Immature natural killer cell (primary cell): ENCODE measurements around the gene TMEM33. TPM values are rescaled to one million over a fixed set of nuclear protein-coding genes. Genes with fewer than 3 reads are reported as not detected.

ENCODE experiments used
- DNase-seq, 3 donors: peaks; one replicate each; pipeline ENCODE4 v3.0.0; 2022; ENCODE audit warnings: mixed read lengths in 1 of 3
- H3K27ac Mint-ChIP-seq, 6 donors: one replicate each; pipeline ENCODE4 v1.8.0; 2020; ENCODE audit warnings: mixed read lengths in 6 of 6, mild to moderate bottlenecking in 5 of 6, inconsistent platforms in 4 of 6, moderate library complexity in 3 of 6
- H3K27me3 Mint-ChIP-seq, 3 donors: one replicate each; pipeline ENCODE4 v1.8.0; 2020 to 2021; ENCODE audit warnings: low read depth in 3 of 3, mild to moderate bottlenecking in 3 of 3, mixed read lengths in 3 of 3, moderate library complexity in 3 of 3, inconsistent platforms in 1 of 3
- H3K36me3 Mint-ChIP-seq, 3 donors: one replicate each; pipeline ENCODE4 v1.8.0; 2020; ENCODE audit warnings: mixed read lengths in 3 of 3, inconsistent platforms in 2 of 3, mild to moderate bottlenecking in 2 of 3
- H3K4me1 Mint-ChIP-seq, 2 donors: one replicate each; pipeline ENCODE4 v1.8.0; 2020; ENCODE audit warnings: inconsistent platforms in 2 of 2, mild to moderate bottlenecking in 2 of 2, mixed read lengths in 2 of 2, moderate library complexity in 1 of 2
- H3K4me3 Mint-ChIP-seq, 5 donors: one replicate each; pipeline ENCODE4 v1.8.0; 2020; ENCODE audit warnings: mild to moderate bottlenecking in 5 of 5, mixed read lengths in 5 of 5, inconsistent platforms in 3 of 5, moderate library complexity in 3 of 5
- H3K9me3 Mint-ChIP-seq, 6 donors: one replicate each; pipeline ENCODE4 v1.8.0; 2020; ENCODE audit warnings: mild to moderate bottlenecking in 6 of 6, mixed read lengths in 6 of 6, inconsistent platforms in 4 of 6, moderate library complexity in 3 of 6
- polyA plus RNA-seq, 3 donors: library from polyadenylated mRNA; unstranded; fragments of 300-500 nt; fragmentation: Illumina TruSeq; gene quantifications; one replicate each; pipeline ENCODE4 v1.2.3, GENCODE V29; 2021

Gene TMEM33
- polyA plus RNA-seq, 3 donors from 2014 or later = 11.0 to 31.4 (median 14.1) TPM

- Mint-ChIP-seq H3K27ac (peak overlapping the region in 4 of 6 donors; percentile 12 to 98 (median 69)), H3K4me3 (peak overlapping the region in 3 of 5 donors; percentile 96 to 100 (median 98))
These were observed 56.9 kb downstream of the TMEM33 start for GRCh38 chr4:41991916-41992767.

GRCh38 chr4:41992967-41993857 lies 58.0 kb downstream of the TMEM33 start:
- DNase-seq = no peak
- no peak overlapping the region for H3K4me3 Mint-ChIP-seq
- H3K9me3 Mint-ChIP-seq = no peaks in the 10 kb centered on the region
- H3K4me1 Mint-ChIP-seq = peaks cover 36 to 58% of the 10 kb centered on the region in 2 donors
- H3K27ac Mint-ChIP-seq = peak overlapping the region in 1 of 6 donors; percentile 45
- peaks cover 3 to 18% (median 13%) of the 10 kb centered on the region in 3 donors for H3K27me3 Mint-ChIP-seq
- H3K36me3 Mint-ChIP-seq = peaks cover 0 to 4% (median 0%) of the 10 kb centered on the region in 3 donors

More at GRCh38 chr4:41991916-41992767, 56.9 kb downstream of the TMEM33 start:
- Mint-ChIP-seq H3K27me3 (peaks cover 4 to 18% (median 17%) of the 10 kb centered on the region in 3 donors), H3K4me1 (peaks cover 34 to 48% of the 10 kb centered on the region in 2 donors), H3K9me3 (no peaks in the 10 kb centered on the region), H3K36me3 (peaks cover 0 to 4% (median 0%) of the 10 kb centered on the region in 3 donors)
- no peak for DNase-seq

DNA sequence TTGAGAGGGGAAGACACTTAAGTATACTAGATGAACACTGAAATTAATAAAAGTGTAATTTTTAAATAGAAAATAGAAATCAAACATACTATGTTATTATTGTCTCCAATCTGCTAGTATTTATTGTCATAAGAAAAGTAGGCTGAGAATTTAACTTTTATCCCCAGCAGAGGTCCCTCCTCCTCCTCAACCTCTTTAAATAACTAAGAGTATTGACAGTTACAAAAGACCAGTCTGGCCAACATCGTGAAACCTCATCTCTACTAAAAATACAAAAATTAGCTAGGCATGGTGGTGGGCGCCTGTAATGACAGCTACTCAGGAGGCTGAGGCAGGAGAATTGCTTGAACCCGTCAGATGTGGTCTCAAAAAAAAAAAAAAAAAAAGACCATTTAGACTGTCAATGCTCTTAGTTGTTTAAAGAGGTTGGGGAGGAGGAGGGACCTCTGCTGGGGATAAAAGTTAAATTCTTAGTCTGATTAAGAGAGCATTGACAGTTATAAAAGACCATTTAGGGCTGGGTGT lies 59.3 kb downstream of the TMEM33 start:
- H3K27me3 Mint-ChIP-seq = peaks cover 3 to 14% (median 13%) of the 10 kb centered on the region in 3 donors
- no peaks in the 10 kb centered on the region for H3K9me3 Mint-ChIP-seq
- H3K36me3 Mint-ChIP-seq = peaks cover 0 to 1% (median 0%) of the 10 kb centered on the region in 3 donors
- no peak overlapping the region for H3K4me3 Mint-ChIP-seq
- H3K4me1 Mint-ChIP-seq = peaks cover 34 to 60% of the 10 kb centered on the region in 2 donors
- no peak for DNase-seq
- H3K27ac Mint-ChIP-seq = peak overlapping the region in 1 of 6 donors; percentile 50

DNA sequence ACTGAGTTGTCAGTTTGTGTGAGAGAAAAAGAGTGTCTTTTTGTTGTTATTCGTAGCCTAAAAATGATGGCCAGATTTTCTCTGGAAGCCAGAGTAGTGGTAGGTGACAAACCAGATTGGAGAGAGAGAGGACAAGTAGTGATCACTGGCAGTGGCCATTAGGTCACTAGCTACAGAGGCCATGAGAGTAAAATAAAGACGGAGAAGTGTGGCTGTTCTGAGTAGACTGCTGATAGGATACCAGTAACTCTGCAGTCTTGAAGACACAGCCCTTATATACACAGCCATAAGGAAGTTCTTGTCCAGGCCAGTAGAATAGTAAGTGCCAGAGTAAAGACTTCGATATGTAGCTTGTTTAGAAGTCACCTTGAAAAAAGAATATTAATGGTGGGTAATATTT lies 62.8 kb downstream of the TMEM33 start:
- DNase-seq = no peak
- Mint-ChIP-seq H3K4me3 (no peak overlapping the region), H3K27ac (no peak overlapping the region), H3K36me3 (peaks cover 0 to 8% (median 0%) of the 10 kb centered on the region in 3 donors), H3K27me3 (no peaks in the 10 kb centered on the region), H3K4me1 (peaks cover 10 to 46% of the 10 kb centered on the region in 2 donors), H3K9me3 (no peaks in the 10 kb centered on the region)

GRCh38 chr4:41999321-41999720 lies 64.1 kb downstream of the TMEM33 start:
- Mint-ChIP-seq H3K4me1 (peaks cover 15 to 57% of the 10 kb centered on the region in 2 donors), H3K9me3 (no peaks in the 10 kb centered on the region), H3K36me3 (peaks cover 7 to 21% (median 9%) of the 10 kb centered on the region in 3 donors), H3K27me3 (no peaks in the 10 kb centered on the region), H3K27ac (no peak overlapping the region), H3K4me3 (no peak overlapping the region)
- DNase-seq = no peak

GRCh38 chr4:42008011-42008786 lies 73.0 kb downstream of the TMEM33 start:
- peak overlapping the region in 1 of 6 donors; percentile 33 for H3K27ac Mint-ChIP-seq
- peaks cover 14 to 51% of the 10 kb centered on the region in 2 donors for H3K4me1 Mint-ChIP-seq
- peaks cover 16 to 29% (median 24%) of the 10 kb centered on the region in 3 donors for H3K36me3 Mint-ChIP-seq

More at GRCh38 chr4:42008011-42008786, 73.0 kb downstream of the TMEM33 start:
- H3K4me3 Mint-ChIP-seq = no peak overlapping the region
- no peaks in the 10 kb centered on the region for H3K9me3 Mint-ChIP-seq
- no peaks in the 10 kb centered on the region for H3K27me3 Mint-ChIP-seq
- DNase-seq = no peak

Other genes with a start within 250 kb of the TMEM33 start
- not detected for gene PHOX2B, start 186.7 kb upstream of the TMEM33 start, polyA plus RNA-seq
- gene DCAF4L1, start 46.3 kb downstream of the TMEM33 start, polyA plus RNA-seq = under 1 TPM in 1 of 3 donors, not detected in 2; 0.08 TPM
- gene SLC30A9, start 55.1 kb downstream of the TMEM33 start, polyA plus RNA-seq = 10 to 100 TPM; 17.3 to 30.9 (median 29.9) TPM
- gene BEND4, start 217.2 kb downstream of the TMEM33 start, polyA plus RNA-seq = under 1 TPM in 2 of 3 donors, not detected in 1; 0.14 to 0.24 TPM